ENCODE results near the gene PCSK5. TPM values are rescaled to one million over a fixed set of nuclear protein-coding genes. Genes with fewer than 3 reads are reported as not detected.

Gene PCSK5
- total RNA-seq, 1 experiment from 2014 or later = 7.5 TPM

DNA sequence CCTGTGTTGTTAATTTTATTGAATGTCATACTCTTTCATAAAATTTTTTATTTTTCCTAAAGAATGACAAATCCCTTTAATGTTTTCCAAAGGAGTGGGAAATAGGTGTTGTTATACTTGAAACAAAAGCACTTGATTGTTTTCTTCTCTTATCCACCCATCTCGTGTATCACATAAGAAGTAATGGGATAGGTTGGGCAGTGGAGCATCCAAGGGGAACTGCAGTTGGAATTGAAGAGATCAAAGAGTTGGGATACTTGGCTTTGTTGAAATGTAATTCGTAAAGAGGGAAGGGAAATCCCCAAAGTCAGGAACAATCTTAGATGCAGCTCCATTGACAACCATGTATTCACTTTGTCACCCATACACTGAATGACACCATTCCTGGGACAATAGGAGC, 148.0 kb downstream of the PCSK5 start:
- peaks cover 22 to 23% of the 10 kb centered on the region in 2 experiments for H3K4me1 Mint-ChIP-seq
- H3K4me2 ChIP-seq (ENCODE audit: insufficient read depth, insufficient read length, low read length) = peak overlapping the region; percentile 1
- H4K5ac ChIP-seq (ENCODE audit: insufficient read length, low read depth, low read length) = no peak overlapping the region
- H4K91ac ChIP-seq (ENCODE audit: insufficient read length, low read depth, low read length) = no peak overlapping the region
- H3K79me1 ChIP-seq (ENCODE audit: insufficient read depth, low read depth, low read length, poor library complexity, severe bottlenecking) = no peaks in the 10 kb centered on the region
- TF ChIP-seq, protein P1, sequence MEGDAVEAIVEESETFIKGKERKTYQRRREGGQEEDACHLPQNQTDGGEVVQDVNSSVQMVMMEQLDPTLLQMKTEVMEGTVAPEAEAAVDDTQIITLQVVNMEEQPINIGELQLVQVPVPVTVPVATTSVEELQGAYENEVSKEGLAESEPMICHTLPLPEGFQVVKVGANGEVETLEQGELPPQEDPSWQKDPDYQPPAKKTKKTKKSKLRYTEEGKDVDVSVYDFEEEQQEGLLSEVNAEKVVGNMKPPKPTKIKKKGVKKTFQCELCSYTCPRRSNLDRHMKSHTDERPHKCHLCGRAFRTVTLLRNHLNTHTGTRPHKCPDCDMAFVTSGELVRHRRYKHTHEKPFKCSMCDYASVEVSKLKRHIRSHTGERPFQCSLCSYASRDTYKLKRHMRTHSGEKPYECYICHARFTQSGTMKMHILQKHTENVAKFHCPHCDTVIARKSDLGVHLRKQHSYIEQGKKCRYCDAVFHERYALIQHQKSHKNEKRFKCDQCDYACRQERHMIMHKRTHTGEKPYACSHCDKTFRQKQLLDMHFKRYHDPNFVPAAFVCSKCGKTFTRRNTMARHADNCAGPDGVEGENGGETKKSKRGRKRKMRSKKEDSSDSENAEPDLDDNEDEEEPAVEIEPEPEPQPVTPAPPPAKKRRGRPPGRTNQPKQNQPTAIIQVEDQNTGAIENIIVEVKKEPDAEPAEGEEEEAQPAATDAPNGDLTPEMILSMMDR (conservative IDR thresholded peaks at IDR 0.05) = no peak
- H3K23me2 ChIP-seq (ENCODE audit: insufficient read length, low read depth, low read length, poor library complexity, severe bottlenecking) = no peaks in the 10 kb centered on the region
- no peak overlapping the region for H3K27ac ChIP-seq (ENCODE audit: insufficient read length, low read depth, low read length)
- no peak overlapping the region for H3K18ac ChIP-seq (ENCODE audit: insufficient read length, low read depth, low read length)
- no peaks in the 10 kb centered on the region for H4K20me1 ChIP-seq (ENCODE audit: control insufficient read depth, insufficient read depth, insufficient read length)
- H3K4me3 Mint-ChIP-seq = no peak overlapping the region
- H2AFZ ChIP-seq (ENCODE audit: low read length) = no peak overlapping the region
- H3K79me2 ChIP-seq (ENCODE audit: insufficient read depth, low read length) = no peaks in the 10 kb centered on the region
- H2BK5ac ChIP-seq (ENCODE audit: insufficient read length, low read length) = no peak overlapping the region
- no peak overlapping the region for H3K56ac ChIP-seq (ENCODE audit: insufficient read length, low read depth, low read length)
- H3K9me3 Mint-ChIP-seq = no peaks in the 10 kb centered on the region
- peaks cover 9% of the 10 kb centered on the region; the same call in 1 of the 2 replicates for H3K4me1 ChIP-seq (ENCODE audit: insufficient read depth, low read length)
- WGBS (ENCODE audit: extremely low coverage, insufficient read length, low lambda C conversion rate) = no CpG with 5 or more reads among the region's 2 CpGs
- no peaks in the 10 kb centered on the region for H3K27me3 ChIP-seq (ENCODE audit: insufficient read depth, low read length)
- H4K8ac ChIP-seq (replicated peaks; ENCODE audit: insufficient read length, low read depth, low read length) = no peak overlapping the region
- no peak overlapping the region for H3K23ac ChIP-seq (ENCODE audit: insufficient read length, low read depth, low read length)
- H3K27me3 Mint-ChIP-seq (ENCODE audit: low read depth) = no peaks in the 10 kb centered on the region
- no peak overlapping the region for H3T11ph ChIP-seq (ENCODE audit: low read length)
- no peak overlapping the region for H3K9ac ChIP-seq (ENCODE audit: extremely low read depth, insufficient read length, low read length)
- no peak overlapping the region for H2BK15ac ChIP-seq (ENCODE audit: low read depth, low read length)
- no peaks in the 10 kb centered on the region for H3K9me3 ChIP-seq (ENCODE audit: control insufficient read depth, low read depth, low read length)
- no peak overlapping the region for H2BK20ac ChIP-seq (ENCODE audit: low read depth, low read length, poor library complexity, severe bottlenecking)
- H2AK5ac ChIP-seq (ENCODE audit: insufficient read length, low read length) = no peak overlapping the region
- no peak overlapping the region for H3K4ac ChIP-seq (ENCODE audit: low read depth, low read length)
- H2BK120ac ChIP-seq (ENCODE audit: low read depth, low read length, poor library complexity, severe bottlenecking) = no peak overlapping the region
- H3K14ac ChIP-seq (ENCODE audit: insufficient read depth, low read length) = no peak overlapping the region
- DNase-seq = no peak
- peaks cover 0 to 3% (median 0%) of the 10 kb centered on the region in 3 experiments; a peak in 2 of 7 replicates for H3K36me3 Mint-ChIP-seq (ENCODE audit: insufficient read depth in 1 of 3, low read depth in 3 of 3)
- H2BK12ac ChIP-seq (ENCODE audit: insufficient read length, low read depth, low read length) = no peak overlapping the region
- H3K27ac Mint-ChIP-seq = no peak overlapping the region

All from H9 (cell line).